Measurements from ENCODE around the gene CFAP43.

DNA sequence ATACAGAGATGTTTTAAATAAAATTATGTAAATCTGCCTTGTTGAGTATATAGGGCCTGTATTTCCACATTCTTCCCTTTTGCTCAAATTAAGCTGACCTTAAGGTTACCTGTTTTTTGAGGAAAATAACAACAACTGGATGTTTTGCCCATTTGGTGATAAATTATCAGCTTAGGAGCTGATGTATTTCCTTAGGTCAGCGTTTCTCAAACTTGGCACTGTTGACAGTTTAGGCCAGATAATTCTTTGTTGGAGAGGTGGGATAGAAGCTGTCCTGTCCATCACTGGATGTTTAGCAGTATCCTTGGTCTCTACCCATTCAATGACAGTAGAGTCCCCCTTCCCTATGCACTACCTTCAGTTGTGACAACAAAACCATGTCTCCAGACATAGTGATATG, 44.0 kb upstream of the CFAP43 start:
- TF ChIP-seq, protein P1, sequence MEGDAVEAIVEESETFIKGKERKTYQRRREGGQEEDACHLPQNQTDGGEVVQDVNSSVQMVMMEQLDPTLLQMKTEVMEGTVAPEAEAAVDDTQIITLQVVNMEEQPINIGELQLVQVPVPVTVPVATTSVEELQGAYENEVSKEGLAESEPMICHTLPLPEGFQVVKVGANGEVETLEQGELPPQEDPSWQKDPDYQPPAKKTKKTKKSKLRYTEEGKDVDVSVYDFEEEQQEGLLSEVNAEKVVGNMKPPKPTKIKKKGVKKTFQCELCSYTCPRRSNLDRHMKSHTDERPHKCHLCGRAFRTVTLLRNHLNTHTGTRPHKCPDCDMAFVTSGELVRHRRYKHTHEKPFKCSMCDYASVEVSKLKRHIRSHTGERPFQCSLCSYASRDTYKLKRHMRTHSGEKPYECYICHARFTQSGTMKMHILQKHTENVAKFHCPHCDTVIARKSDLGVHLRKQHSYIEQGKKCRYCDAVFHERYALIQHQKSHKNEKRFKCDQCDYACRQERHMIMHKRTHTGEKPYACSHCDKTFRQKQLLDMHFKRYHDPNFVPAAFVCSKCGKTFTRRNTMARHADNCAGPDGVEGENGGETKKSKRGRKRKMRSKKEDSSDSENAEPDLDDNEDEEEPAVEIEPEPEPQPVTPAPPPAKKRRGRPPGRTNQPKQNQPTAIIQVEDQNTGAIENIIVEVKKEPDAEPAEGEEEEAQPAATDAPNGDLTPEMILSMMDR (IDR thresholded peaks at IDR 0.05; ENCODE audit: low read depth, low read length, missing input control) = no peak
- TF ChIP-seq, protein P2, sequence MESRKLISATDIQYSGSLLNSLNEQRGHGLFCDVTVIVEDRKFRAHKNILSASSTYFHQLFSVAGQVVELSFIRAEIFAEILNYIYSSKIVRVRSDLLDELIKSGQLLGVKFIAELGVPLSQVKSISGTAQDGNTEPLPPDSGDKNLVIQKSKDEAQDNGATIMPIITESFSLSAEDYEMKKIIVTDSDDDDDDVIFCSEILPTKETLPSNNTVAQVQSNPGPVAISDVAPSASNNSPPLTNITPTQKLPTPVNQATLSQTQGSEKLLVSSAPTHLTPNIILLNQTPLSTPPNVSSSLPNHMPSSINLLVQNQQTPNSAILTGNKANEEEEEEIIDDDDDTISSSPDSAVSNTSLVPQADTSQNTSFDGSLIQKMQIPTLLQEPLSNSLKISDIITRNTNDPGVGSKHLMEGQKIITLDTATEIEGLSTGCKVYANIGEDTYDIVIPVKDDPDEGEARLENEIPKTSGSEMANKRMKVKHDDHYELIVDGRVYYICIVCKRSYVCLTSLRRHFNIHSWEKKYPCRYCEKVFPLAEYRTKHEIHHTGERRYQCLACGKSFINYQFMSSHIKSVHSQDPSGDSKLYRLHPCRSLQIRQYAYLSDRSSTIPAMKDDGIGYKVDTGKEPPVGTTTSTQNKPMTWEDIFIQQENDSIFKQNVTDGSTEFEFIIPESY (IDR thresholded peaks at IDR 0.05) = no peak
- TF ChIP-seq MAX (IDR thresholded peaks at IDR 0.05) (no peak), JUND (IDR thresholded peaks at IDR 0.05) (no peak), TAF1 (conservative IDR thresholded peaks at IDR 0.05) (no peak), RAD21 (IDR thresholded peaks at IDR 0.05) (no peak), HNF4G (IDR thresholded peaks at IDR 0.05) (no peak)
- TF ChIP-seq, protein P3, sequence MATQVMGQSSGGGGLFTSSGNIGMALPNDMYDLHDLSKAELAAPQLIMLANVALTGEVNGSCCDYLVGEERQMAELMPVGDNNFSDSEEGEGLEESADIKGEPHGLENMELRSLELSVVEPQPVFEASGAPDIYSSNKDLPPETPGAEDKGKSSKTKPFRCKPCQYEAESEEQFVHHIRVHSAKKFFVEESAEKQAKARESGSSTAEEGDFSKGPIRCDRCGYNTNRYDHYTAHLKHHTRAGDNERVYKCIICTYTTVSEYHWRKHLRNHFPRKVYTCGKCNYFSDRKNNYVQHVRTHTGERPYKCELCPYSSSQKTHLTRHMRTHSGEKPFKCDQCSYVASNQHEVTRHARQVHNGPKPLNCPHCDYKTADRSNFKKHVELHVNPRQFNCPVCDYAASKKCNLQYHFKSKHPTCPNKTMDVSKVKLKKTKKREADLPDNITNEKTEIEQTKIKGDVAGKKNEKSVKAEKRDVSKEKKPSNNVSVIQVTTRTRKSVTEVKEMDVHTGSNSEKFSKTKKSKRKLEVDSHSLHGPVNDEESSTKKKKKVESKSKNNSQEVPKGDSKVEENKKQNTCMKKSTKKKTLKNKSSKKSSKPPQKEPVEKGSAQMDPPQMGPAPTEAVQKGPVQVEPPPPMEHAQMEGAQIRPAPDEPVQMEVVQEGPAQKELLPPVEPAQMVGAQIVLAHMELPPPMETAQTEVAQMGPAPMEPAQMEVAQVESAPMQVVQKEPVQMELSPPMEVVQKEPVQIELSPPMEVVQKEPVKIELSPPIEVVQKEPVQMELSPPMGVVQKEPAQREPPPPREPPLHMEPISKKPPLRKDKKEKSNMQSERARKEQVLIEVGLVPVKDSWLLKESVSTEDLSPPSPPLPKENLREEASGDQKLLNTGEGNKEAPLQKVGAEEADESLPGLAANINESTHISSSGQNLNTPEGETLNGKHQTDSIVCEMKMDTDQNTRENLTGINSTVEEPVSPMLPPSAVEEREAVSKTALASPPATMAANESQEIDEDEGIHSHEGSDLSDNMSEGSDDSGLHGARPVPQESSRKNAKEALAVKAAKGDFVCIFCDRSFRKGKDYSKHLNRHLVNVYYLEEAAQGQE (IDR thresholded peaks at IDR 0.05) = no peak

Measured in liver (tissue), 3 donors.